NOMO-1 (cell line): ENCODE data around the gene HES7.
"Not testable (repeated sequence)": the region's sequence is repeated elsewhere in the genome, so short reads cannot be mapped to it uniquely, and the experiment has no call there.

Experiments used
- DNase-seq, 2 experiments: peaks; one replicate each; lab custom pipeline; 2025; ENCODE audit not compliant: unreplicated experiment in 2 of 2; lab: John Stamatoyannopoulos, UW

The HES7 gene

DNA sequence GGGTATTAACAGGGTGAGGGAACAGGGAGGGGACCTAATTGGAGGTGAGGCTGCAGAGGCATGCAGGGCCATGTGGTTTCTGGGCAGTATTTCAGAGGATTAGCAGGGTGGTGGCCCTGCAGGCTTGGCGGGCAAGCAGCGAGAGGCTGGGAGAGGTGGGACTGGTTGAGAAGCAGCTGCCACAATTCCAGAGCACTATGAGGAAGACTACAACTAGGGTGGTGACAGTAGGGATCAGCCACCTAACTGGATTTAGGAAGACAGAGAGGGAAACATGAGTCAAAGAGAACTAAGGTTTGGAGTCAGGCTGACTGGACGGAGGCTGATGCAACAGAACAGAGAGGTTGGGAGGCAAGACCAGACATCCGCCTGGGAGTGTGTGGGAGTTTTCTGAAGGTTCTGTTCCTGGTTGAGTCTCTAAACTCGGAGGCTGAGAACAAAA lies 17.9 kb downstream of the HES7 start:
- DNase-seq = no peak

- no peak for DNase-seq
Measured at GRCh38 chr17:8104911-8105310, 19.0 kb downstream of the HES7 start.

GRCh38 chr17:8103549-8103948 lies 20.4 kb downstream of the HES7 start:
- DNase-seq = no peak

GRCh38 chr17:8101721-8102120 lies 22.2 kb downstream of the HES7 start:
- DNase-seq = no peak

GRCh38 chr17:8100763-8101162 lies 23.1 kb downstream of the HES7 start:
- no peak for DNase-seq

DNA sequence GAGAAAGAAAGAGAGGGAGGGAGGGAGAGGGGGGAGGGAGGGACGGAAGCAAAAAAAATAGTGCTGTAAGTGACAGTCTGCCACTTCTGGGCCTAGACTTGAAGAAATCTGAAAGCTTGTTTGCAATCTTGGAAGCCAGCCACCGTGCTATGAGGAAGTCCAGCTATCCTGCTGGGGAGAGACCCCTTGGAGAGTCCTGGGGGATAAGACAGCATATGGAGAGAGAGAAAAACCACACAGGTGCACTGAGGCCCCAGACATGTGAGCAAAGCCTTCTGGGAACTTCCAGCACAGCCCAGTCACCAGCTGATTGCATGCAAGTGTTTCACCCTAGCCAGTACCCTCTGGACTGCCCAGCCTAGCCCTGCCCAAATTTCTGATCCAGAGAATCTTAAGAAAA lies 23.8 kb downstream of the HES7 start:
- no peak for DNase-seq

DNA sequence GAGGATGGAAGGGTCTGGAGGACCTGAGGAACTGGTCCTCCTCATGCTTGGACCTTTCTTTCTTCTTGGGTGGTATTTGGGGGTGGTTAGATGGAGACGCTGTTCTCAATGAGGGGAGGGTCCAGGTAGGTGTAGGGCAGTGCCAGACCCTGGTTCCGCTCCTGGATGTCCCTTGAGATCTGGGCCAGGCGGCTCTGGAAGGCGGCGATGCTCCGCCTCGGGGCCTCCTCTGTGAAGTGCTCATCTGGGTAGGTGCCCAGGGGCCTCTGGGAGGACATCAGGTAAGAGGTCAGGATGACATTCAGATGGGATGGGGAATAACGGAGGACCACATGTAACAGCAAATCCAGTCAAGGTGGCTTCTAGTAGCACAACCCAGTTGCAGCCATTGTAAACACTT lies 27.4 kb downstream of the HES7 start:
- no peak for DNase-seq

DNA sequence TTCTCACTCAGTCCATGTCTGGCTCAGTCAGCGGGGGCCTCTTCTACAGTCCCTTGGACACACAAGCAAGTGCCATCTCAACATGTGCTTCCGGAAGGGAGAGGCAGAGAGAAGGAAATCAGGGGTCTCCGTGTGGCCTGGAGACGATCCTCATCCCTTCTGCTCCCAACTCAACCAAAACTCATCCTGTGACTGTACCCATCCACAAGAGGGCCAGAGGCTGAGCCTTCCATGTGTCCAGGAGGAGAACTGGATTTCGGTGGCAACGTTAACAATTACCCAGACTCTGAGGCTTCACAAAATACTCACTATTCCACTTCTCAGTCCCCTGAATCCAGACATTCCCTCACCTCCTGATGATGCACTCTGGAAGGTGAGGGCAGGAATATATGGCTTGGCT lies 28.5 kb downstream of the HES7 start:
- DNase-seq = no peak

GRCh38 chr17:8091033-8091687 lies 32.7 kb downstream of the HES7 start:
- DNase-seq = peak in 1 of 2 experiments; percentile 11

DNA sequence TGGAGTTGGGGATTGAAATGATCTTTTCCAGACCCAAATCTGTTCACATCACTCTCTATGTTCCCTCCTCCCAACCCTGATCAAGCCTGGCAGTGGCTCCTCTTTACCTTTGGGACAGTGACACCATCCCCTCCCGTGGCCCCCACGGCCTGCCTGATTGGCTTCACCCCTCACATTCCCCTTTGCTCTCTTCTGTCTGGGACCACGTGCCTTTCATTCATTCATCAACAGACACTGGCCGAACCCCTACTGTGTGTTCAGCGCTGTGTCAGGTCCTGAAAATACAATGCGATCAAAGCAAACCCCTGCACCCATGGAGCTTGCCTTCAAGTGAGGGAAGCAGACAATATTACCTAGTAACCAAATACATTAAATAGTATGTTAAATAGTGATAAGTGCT lies 34.2 kb downstream of the HES7 start:
- DNase-seq = no peak

DNA sequence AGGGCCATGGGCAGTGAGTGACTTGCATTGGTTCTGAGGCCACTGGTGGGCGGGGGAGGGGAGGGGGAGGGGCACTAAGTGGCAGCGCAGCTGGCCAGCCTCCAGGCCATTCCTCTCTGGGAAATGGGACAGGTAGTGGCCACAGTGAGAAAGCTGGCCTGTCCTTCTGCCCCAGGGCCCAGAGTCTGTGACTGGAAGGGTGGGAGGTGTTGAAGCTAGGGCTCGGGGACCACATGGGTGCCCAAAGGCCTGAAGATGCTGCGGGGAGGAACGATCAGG lies 36.0 kb downstream of the HES7 start:
- DNase-seq = no peak

DNA sequence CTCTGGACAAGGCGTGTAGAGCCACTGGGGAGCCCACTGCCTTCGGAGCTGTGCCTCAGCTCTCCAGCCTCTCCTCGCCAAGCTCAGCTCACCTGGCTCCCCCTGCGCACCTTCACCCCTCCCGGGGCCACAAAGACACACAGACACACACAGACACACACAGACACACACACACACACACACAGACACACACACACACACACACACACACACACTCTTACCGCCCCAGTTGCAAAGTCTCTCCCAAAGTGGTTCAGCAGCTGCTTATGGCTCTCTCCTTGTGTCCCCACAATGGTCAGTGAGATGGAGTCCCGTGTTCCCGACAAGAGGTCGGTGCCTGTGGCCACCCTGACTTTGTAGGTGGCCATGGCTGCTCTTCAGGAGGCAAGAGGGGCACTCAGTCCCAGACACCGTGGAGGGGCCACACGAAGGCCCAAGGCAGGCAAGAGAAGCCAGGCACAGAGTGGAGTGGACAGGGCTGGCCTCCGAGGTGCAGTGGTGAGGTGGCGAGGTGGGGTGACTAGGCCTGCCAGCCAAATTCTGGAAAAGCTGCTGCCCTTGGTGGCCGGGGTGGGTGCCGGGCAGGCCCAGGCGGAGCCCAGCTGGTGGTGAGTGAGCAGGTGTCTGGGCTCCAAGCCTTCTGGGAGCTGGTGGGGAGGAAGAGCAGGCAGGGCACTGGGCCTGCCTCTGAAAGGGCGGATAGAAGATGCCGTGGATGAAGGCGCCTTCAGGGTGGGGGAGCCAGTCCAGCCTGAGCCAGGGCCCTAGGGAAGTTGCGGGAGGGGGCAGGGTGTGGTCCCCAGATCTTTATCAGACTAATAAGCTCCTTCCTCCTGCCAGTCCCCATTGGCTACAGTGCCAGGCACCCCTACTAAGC lies 36.6 kb downstream of the HES7 start, which contains the start of gene ALOX12B:
Gene ALOX12B, minus strand, starts transcription at position 642 of the 877 bp plus-strand sequence. Its CDS starts 274 bp downstream, at position 368.
- no peak for DNase-seq

DNA sequence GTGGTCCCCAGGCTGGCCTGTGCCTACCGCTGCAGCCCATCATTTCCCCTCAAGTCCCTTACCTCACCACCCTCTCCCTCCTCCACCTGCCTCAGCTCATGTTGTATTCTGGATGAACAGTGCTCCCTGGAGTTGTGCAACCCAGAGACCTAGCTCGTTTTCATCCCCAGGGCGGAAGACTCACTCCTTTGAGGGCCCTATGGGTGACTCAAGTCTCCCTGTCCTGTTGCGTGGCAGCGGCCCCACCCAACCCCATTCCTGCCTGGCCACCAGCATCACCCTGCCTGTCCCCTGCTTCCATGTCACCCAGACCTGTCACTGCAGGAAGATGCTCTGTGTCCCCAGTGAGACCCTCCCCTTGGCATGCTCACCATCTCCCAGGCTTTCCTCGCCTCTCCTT lies 39.7 kb downstream of the HES7 start:
- DNase-seq = no peak

- DNase-seq = no peak
Measured at GRCh38 chr17:8082292-8082691, 41.6 kb downstream of the HES7 start.

DNA sequence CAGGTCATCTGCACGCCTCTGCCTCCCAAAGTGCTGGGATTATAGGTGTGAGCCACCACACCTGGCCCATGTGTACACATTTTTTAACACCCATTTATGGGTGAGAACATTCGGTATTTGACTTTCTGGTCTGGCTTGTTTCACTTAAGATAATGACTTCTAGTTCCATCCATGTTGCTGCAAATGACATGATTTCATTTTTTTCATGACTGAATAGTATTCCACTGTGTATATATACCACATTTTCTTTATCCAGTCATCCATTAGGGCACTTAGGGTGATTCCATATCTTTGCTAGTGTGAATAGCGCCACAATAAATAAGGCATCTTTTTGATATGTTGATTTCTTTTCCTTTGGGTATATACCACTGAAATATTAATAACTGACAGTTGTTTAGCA lies 42.0 kb downstream of the HES7 start:
- DNase-seq = no peak

GRCh38 chr17:8080799-8081219 lies 43.1 kb downstream of the HES7 start:
- no peak for DNase-seq

- DNase-seq = no peak
Measured at GRCh38 chr17:8080208-8080798, 43.6 kb downstream of the HES7 start.

GRCh38 chr17:8079291-8080207 lies 44.4 kb downstream of the HES7 start:
- DNase-seq = peak; percentile 57 to 70

GRCh38 chr17:8077939-8078338 lies 46.0 kb downstream of the HES7 start:
- DNase-seq = not testable (repeated sequence)

DNA sequence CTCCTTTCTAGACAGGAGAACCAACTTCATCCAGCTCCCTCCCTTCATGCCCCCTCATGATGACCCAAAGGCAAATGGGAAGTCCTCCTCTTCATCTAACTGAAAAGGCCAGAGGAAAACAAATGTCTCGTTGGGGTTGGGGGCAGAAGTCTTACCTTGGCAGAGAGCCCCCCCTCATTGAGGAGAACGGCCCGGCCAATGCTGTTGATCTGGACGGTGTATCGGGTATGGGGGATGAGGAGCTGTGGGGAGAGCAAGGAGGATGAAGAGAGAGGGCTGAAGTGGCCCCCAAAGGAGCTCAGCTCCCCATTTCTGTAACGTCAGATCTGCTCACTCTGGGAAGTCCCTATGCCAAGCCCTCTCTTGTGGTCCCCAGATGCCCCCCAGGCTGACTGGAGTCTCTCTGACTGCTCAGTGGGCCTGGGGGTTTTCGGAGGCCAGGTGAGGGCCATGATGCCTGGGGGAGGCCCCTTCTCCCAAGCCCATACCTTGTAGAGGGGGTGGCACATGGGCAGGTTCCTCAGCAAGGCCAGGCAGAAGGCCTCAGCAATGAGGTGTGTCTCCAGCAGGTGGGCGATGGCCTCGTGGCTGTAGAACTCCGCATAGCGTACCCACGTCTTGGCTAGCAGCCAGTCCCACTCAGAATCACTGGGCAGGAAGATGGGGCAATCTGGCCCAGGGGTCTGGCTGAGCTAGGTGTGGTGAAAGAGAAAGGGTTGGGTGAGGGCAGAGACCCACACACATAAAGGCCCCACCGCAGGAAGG lies 47.2 kb downstream of the HES7 start:
- DNase-seq = no peak
